GM23338 (cell line): ENCODE measurements around the gene MAP3K8. TPM values are rescaled to one million over a fixed set of nuclear protein-coding genes. Genes with fewer than 3 reads are reported as not detected.

ENCODE experiments used
- ATAC-seq: fragments of 200-7000 bp; cut with Tn5 transposase; 3 replicates; pipeline ENCODE4 v1.9.1; 2020
- DNase-seq: peaks from one replicate; pipeline ENCODE4 v3.0.0-alpha.2; 2015; ENCODE audit warnings: low spot score
- H2AFZ ChIP-seq: fragments of 200-600 bp; sonication (generic); 2 replicates; pipeline ENCODE4 v1.8.0; 2016; ENCODE audit warnings: antibody characterized with exemption, mild to moderate bottlenecking, moderate library complexity
- H3F3A ChIP-seq: fragments of 200-600 bp; sonication (generic); replicated peaks from 2 replicates; pipeline ENCODE4 v1.8.0; 2017; ENCODE audit warnings: antibody characterized with exemption, mixed run types, low read depth
- H3K27ac ChIP-seq: fragments of 200-600 bp; sonication (generic); 2 replicates; pipeline ENCODE4 v1.6.1; 2016; ENCODE audit warnings: low read depth
- H3K27me3 ChIP-seq: fragments of 200-600 bp; sonication (generic); 2 replicates; pipeline ENCODE4 v1.8.0; 2016; ENCODE audit warnings: mild to moderate bottlenecking, mixed run types, moderate library complexity; ENCODE audit not compliant: insufficient read depth
- H3K36me3 ChIP-seq: fragments of 200-600 bp; sonication (generic); 2 replicates; pipeline ENCODE4 v1.8.0; 2016; ENCODE audit warnings: mild to moderate bottlenecking; ENCODE audit not compliant: insufficient read depth
- H3K4me1 ChIP-seq: fragments of 200-600 bp; sonication (generic); 2 replicates; pipeline ENCODE4 v1.8.0; 2016; ENCODE audit warnings: mild to moderate bottlenecking, moderate library complexity; ENCODE audit not compliant: insufficient read depth
- H3K4me2 ChIP-seq: fragments of 200-600 bp; sonication (generic); 2 replicates; pipeline ENCODE4 v1.7.1; 2017; ENCODE audit warnings: mixed run types
- H3K4me3 ChIP-seq: fragments of 200-600 bp; sonication (generic); 2 replicates; pipeline ENCODE4 v1.6.1; 2016; ENCODE audit warnings: mixed run types
- H3K79me2 ChIP-seq: fragments of 200-600 bp; sonication (generic); replicated peaks from 2 replicates; pipeline ENCODE4 v1.8.0; 2017; ENCODE audit warnings: mild to moderate bottlenecking; ENCODE audit not compliant: insufficient read depth
- H3K9me2 ChIP-seq: fragments of 200-600 bp; sonication (generic); 2 replicates; pipeline ENCODE4 v1.8.0; 2017; ENCODE audit not compliant: insufficient read depth
- H4K20me1 ChIP-seq: fragments of 200-600 bp; sonication (generic); replicated peaks from 2 replicates; pipeline ENCODE4 v1.8.0; 2017; ENCODE audit warnings: mild to moderate bottlenecking; ENCODE audit not compliant: insufficient read depth
- H3K27ac Mint-ChIP-seq: 2 replicates; pipeline ENCODE4 v1.8.0; 2020; ENCODE audit warnings: inconsistent platforms, mild to moderate bottlenecking, moderate library complexity, mixed read lengths
- H3K27me3 Mint-ChIP-seq: 3 replicates; pipeline ENCODE4 v1.8.0; 2022; ENCODE audit warnings: low read depth, mild to moderate bottlenecking, moderate library complexity, mixed read lengths, inconsistent platforms; ENCODE audit not compliant: insufficient read depth, poor library complexity
- H3K36me3 Mint-ChIP-seq: 3 replicates; pipeline ENCODE4 v1.8.0; 2021; ENCODE audit warnings: low read depth, mild to moderate bottlenecking, inconsistent platforms, moderate library complexity, mixed read lengths
- H3K4me1 Mint-ChIP-seq: 3 replicates; pipeline ENCODE4 v1.8.0; 2020; ENCODE audit warnings: mild to moderate bottlenecking, inconsistent platforms, mixed read lengths
- H3K4me3 Mint-ChIP-seq: 3 replicates; pipeline ENCODE4 v1.8.0; 2021; ENCODE audit warnings: moderate library complexity, mild to moderate bottlenecking, inconsistent platforms, mixed read lengths
- H3K9me3 Mint-ChIP-seq: 3 replicates; pipeline ENCODE4 v1.8.0; 2020; ENCODE audit warnings: moderate library complexity, mild to moderate bottlenecking, inconsistent platforms, mixed read lengths
- CREB1 ChIP-seq: fragments of 250-450 bp; sonication (Bioruptor Pico); IDR thresholded peaks from 2 replicates; pipeline ENCODE4 v1.5.0; 2020; ENCODE audit warnings: low read depth, mild to moderate bottlenecking, moderate library complexity
- EZH2 ChIP-seq: fragments of 200-600 bp; sonication (generic); IDR thresholded peaks from one replicate; pipeline ENCODE4 v1.8.0; 2017; ENCODE audit warnings: antibody characterized with exemption, mild to moderate bottlenecking, low read depth; ENCODE audit not compliant: unreplicated experiment
- EZH2phosphoT487 ChIP-seq: fragments of 200-600 bp; sonication (generic); IDR thresholded peaks from one replicate; pipeline ENCODE4 v1.8.1; 2018; ENCODE audit warnings: antibody characterized with exemption; ENCODE audit not compliant: unreplicated experiment
- JUNB ChIP-seq: IDR thresholded peaks from one replicate; pipeline ENCODE4 v1.6.1; 2016; ENCODE audit warnings: antibody characterized with exemption; ENCODE audit not compliant: unreplicated experiment
- NANOG ChIP-seq: IDR thresholded peaks from 2 replicates; pipeline ENCODE4 v1.6.1; 2016; ENCODE audit warnings: antibody characterized with exemption, borderline replicate concordance
- POLR2AphosphoS5 ChIP-seq: IDR thresholded peaks from 2 replicates; pipeline ENCODE4 v1.6.1; 2016; ENCODE audit warnings: antibody characterized with exemption, low read depth
- STAT1 ChIP-seq: IDR thresholded peaks from one replicate; pipeline ENCODE4 v1.6.1; 2016; ENCODE audit warnings: antibody characterized with exemption; ENCODE audit not compliant: unreplicated experiment
- ZNF114 ChIP-seq: fragments of 250-450 bp; sonication (Bioruptor Pico); IDR thresholded peaks from 2 replicates; pipeline ENCODE4 v1.5.0; 2020; ENCODE audit warnings: mild to moderate bottlenecking, moderate library complexity
- ZNF331 ChIP-seq: fragments of 250-450 bp; sonication (Bioruptor Pico); IDR thresholded peaks from 2 replicates; pipeline ENCODE4 v1.5.0; 2020; ENCODE audit warnings: low read depth, mild to moderate bottlenecking, moderate library complexity
- polyA plus RNA-seq: library from polyadenylated mRNA; unstranded; fragments of >200 nt; fragmentation: Nextera tagmentation; extraction: Ambion mirVana; gene quantifications from 2 replicates; pipeline ENCODE4 v1.2.1, GENCODE V29; 2016
- total RNA-seq: library from RNA; depleted of rRNA; stranded (reverse); fragments of >200 nt; shearing (Covaris generic); gene quantifications from 2 replicates; pipeline ENCODE4 v1.2.3, GENCODE V29; 2014
- TF ChIP-seq, protein P1 (sequence below): IDR thresholded peaks from one replicate; pipeline ENCODE4 v1.6.1; 2018; ENCODE audit warnings: antibody characterized with exemption; ENCODE audit not compliant: unreplicated experiment
- TF ChIP-seq, protein P2 (sequence below), 2 experiments: fragments of 200-600 bp in 1 of 2; sonication (generic) in 1 of 2; conservative IDR thresholded peaks; 2 replicates each; pipeline versions ENCODE4 v1.5.1 to v1.6.1; 2016 to 2017; ENCODE audit warnings: antibody characterized with exemption in 2 of 2, low read depth in 2 of 2, mild to moderate bottlenecking in 2 of 2, moderate library complexity in 1 of 2
- TF ChIP-seq, protein P3 (sequence below): IDR thresholded peaks from 2 replicates; pipeline ENCODE4 v1.6.1; 2016; ENCODE audit warnings: antibody characterized with exemption
- TF ChIP-seq, protein P4 (sequence below): fragments of 250-450 bp; sonication (Bioruptor Pico); IDR thresholded peaks from 2 replicates; pipeline ENCODE4 v1.5.0; 2020; ENCODE audit warnings: mild to moderate bottlenecking, moderate library complexity

The MAP3K8 gene
- total and polyA plus RNA-seq, 2 experiments from 2014 or later = 3.5 to 5.0 TPM

DNA sequence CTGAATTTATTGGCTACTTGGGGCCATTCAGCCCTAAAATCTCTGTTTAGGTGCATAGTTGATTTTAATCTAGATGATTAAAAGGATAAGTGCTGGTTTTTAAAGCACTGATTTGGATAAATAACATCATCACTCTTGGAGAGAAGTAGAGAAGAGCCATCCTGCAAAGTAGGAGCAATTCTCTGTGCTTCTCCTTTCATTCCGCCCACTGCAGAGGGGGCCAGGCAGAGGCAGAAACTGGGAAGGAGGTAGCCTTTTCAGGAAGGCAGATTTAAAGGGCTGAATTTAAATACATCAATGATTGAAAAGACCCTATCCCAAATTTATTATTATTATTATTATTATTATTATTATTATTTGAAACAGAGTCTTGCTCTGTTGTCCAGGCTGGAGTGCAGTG, 14.1 kb downstream of the MAP3K8 start:
- ATAC-seq = no peak
- Histone ChIP-seq H3K9me2 (no peaks in the 10 kb centered on the region), H3K4me1 (no peaks in the 10 kb centered on the region), H3F3A (no peaks in the 10 kb centered on the region), H3K27me3 (no peaks in the 10 kb centered on the region), H4K20me1 (no peaks in the 10 kb centered on the region), H3K79me2 (no peaks in the 10 kb centered on the region), H3K36me3 (peaks cover 6% of the 10 kb centered on the region; the same call in 1 of the 2 replicates), H3K4me3 (no peak overlapping the region), H3K4me2 (no peak overlapping the region), H3K27ac (no peak overlapping the region), H2AFZ (no peak overlapping the region)
- TF ChIP-seq ZNF114 (CRISPR knock-in tag) (no peak), STAT1 (no peak), POLR2AphosphoS5 (no peak), EZH2 (no peak), EZH2phosphoT487 (no peak), CREB1 (CRISPR knock-in tag) (no peak), NANOG (no peak), ZNF331 (no peak), JUNB (no peak)
- TF ChIP-seq, protein P1, sequence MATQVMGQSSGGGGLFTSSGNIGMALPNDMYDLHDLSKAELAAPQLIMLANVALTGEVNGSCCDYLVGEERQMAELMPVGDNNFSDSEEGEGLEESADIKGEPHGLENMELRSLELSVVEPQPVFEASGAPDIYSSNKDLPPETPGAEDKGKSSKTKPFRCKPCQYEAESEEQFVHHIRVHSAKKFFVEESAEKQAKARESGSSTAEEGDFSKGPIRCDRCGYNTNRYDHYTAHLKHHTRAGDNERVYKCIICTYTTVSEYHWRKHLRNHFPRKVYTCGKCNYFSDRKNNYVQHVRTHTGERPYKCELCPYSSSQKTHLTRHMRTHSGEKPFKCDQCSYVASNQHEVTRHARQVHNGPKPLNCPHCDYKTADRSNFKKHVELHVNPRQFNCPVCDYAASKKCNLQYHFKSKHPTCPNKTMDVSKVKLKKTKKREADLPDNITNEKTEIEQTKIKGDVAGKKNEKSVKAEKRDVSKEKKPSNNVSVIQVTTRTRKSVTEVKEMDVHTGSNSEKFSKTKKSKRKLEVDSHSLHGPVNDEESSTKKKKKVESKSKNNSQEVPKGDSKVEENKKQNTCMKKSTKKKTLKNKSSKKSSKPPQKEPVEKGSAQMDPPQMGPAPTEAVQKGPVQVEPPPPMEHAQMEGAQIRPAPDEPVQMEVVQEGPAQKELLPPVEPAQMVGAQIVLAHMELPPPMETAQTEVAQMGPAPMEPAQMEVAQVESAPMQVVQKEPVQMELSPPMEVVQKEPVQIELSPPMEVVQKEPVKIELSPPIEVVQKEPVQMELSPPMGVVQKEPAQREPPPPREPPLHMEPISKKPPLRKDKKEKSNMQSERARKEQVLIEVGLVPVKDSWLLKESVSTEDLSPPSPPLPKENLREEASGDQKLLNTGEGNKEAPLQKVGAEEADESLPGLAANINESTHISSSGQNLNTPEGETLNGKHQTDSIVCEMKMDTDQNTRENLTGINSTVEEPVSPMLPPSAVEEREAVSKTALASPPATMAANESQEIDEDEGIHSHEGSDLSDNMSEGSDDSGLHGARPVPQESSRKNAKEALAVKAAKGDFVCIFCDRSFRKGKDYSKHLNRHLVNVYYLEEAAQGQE = no peak
- TF ChIP-seq, protein P2, sequence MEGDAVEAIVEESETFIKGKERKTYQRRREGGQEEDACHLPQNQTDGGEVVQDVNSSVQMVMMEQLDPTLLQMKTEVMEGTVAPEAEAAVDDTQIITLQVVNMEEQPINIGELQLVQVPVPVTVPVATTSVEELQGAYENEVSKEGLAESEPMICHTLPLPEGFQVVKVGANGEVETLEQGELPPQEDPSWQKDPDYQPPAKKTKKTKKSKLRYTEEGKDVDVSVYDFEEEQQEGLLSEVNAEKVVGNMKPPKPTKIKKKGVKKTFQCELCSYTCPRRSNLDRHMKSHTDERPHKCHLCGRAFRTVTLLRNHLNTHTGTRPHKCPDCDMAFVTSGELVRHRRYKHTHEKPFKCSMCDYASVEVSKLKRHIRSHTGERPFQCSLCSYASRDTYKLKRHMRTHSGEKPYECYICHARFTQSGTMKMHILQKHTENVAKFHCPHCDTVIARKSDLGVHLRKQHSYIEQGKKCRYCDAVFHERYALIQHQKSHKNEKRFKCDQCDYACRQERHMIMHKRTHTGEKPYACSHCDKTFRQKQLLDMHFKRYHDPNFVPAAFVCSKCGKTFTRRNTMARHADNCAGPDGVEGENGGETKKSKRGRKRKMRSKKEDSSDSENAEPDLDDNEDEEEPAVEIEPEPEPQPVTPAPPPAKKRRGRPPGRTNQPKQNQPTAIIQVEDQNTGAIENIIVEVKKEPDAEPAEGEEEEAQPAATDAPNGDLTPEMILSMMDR (conservative IDR thresholded peaks at IDR 0.05; ENCODE audit: low read depth in 2 of 2) = no peak
- TF ChIP-seq, protein P3, sequence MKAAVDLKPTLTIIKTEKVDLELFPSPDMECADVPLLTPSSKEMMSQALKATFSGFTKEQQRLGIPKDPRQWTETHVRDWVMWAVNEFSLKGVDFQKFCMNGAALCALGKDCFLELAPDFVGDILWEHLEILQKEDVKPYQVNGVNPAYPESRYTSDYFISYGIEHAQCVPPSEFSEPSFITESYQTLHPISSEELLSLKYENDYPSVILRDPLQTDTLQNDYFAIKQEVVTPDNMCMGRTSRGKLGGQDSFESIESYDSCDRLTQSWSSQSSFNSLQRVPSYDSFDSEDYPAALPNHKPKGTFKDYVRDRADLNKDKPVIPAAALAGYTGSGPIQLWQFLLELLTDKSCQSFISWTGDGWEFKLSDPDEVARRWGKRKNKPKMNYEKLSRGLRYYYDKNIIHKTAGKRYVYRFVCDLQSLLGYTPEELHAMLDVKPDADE = no peak
- TF ChIP-seq, protein P4, sequence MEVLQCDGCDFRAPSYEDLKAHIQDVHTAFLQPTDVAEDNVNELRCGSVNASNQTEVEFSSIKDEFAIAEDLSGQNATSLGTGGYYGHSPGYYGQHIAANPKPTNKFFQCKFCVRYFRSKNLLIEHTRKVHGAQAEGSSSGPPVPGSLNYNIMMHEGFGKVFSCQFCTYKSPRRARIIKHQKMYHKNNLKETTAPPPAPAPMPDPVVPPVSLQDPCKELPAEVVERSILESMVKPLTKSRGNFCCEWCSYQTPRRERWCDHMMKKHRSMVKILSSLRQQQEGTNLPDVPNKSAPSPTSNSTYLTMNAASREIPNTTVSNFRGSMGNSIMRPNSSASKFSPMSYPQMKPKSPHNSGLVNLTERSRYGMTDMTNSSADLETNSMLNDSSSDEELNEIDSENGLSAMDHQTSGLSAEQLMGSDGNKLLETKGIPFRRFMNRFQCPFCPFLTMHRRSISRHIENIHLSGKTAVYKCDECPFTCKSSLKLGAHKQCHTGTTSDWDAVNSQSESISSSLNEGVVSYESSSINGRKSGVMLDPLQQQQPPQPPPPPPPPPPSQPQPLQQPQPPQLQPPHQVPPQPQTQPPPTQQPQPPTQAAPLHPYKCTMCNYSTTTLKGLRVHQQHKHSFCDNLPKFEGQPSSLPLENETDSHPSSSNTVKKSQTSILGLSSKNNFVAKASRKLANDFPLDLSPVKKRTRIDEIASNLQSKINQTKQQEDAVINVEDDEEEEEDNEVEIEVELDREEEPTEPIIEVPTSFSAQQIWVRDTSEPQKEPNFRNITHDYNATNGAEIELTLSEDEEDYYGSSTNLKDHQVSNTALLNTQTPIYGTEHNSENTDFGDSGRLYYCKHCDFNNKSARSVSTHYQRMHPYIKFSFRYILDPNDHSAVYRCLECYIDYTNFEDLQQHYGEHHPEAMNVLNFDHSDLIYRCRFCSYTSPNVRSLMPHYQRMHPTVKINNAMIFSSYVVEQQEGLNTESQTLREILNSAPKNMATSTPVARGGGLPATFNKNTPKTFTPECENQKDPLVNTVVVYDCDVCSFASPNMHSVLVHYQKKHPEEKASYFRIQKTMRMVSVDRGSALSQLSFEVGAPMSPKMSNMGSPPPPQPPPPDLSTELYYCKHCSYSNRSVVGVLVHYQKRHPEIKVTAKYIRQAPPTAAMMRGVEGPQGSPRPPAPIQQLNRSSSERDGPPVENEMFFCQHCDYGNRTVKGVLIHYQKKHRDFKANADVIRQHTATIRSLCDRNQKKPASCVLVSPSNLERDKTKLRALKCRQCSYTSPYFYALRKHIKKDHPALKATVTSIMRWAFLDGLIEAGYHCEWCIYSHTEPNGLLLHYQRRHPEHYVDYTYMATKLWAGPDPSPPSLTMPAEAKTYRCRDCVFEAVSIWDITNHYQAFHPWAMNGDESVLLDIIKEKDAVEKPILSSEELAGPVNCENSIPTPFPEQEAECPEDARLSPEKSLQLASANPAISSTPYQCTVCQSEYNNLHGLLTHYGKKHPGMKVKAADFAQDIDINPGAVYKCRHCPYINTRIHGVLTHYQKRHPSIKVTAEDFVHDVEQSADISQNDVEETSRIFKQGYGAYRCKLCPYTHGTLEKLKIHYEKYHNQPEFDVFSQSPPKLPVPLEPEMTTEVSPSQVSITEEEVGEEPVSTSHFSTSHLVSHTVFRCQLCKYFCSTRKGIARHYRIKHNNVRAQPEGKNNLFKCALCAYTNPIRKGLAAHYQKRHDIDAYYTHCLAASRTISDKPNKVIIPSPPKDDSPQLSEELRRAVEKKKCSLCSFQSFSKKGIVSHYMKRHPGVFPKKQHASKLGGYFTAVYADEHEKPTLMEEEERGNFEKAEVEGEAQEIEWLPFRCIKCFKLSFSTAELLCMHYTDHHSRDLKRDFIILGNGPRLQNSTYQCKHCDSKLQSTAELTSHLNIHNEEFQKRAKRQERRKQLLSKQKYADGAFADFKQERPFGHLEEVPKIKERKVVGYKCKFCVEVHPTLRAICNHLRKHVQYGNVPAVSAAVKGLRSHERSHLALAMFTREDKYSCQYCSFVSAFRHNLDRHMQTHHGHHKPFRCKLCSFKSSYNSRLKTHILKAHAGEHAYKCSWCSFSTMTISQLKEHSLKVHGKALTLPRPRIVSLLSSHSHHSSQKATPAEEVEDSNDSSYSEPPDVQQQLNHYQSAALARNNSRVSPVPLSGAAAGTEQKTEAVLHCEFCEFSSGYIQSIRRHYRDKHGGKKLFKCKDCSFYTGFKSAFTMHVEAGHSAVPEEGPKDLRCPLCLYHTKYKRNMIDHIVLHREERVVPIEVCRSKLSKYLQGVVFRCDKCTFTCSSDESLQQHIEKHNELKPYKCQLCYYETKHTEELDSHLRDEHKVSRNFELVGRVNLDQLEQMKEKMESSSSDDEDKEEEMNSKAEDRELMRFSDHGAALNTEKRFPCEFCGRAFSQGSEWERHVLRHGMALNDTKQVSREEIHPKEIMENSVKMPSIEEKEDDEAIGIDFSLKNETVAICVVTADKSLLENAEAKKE (CRISPR knock-in tag) = no peak
- H3K36me3 Mint-ChIP-seq = peaks cover 18% of the 10 kb centered on the region
- no peaks in the 10 kb centered on the region for H3K9me3 Mint-ChIP-seq
- H3K27ac Mint-ChIP-seq = no peak overlapping the region
- H3K4me1 Mint-ChIP-seq = no peaks in the 10 kb centered on the region
- no peaks in the 10 kb centered on the region for H3K27me3 Mint-ChIP-seq
- no peak overlapping the region for H3K4me3 Mint-ChIP-seq
- DNase-seq = no peak
